NT2/D1 (cell line): ENCODE data around the gene B2M.
"Not testable (repeated sequence)": the region's sequence is repeated elsewhere in the genome, so short reads cannot be mapped to it uniquely, and the experiment has no call there.

ENCODE experiments used
- DNase-seq: peaks from one replicate; pipeline ENCODE4 v3.0.0-alpha.2; 2011; ENCODE audit warnings: low read depth, low spot score
- H3K27me3 ChIP-seq: 2 replicates; pipeline ENCODE4 v1.6.0; 2011; ENCODE audit warnings: mild to moderate bottlenecking; ENCODE audit not compliant: insufficient read length, insufficient read depth
- H3K36me3 ChIP-seq: 2 replicates; pipeline ENCODE4 v1.6.1; 2011; ENCODE audit warnings: mild to moderate bottlenecking, low read length, mixed read lengths; ENCODE audit not compliant: insufficient read depth, insufficient read length
- H3K4me1 ChIP-seq: 2 replicates; pipeline ENCODE4 v1.5.1; 2011; ENCODE audit not compliant: insufficient read depth, insufficient read length
- H3K4me3 ChIP-seq: 2 replicates; pipeline ENCODE4 v1.5.1; 2011; ENCODE audit warnings: low read depth; ENCODE audit not compliant: insufficient read length
- H3K9ac ChIP-seq: 2 replicates; pipeline ENCODE4 v1.6.0; 2011; ENCODE audit warnings: low read depth; ENCODE audit not compliant: insufficient read length
- H3K9me3 ChIP-seq: 2 replicates; pipeline ENCODE4 v1.5.1; 2011; ENCODE audit warnings: mild to moderate bottlenecking, low read length; ENCODE audit not compliant: insufficient read depth
- SUZ12 ChIP-seq: IDR thresholded peaks from 2 replicates; pipeline ENCODE4 v1.6.1; 2011; ENCODE audit not compliant: insufficient read length, insufficient read depth; ENCODE audit errors: extremely low read depth
- YY1 ChIP-seq: IDR thresholded peaks from 2 replicates; pipeline ENCODE4 v1.6.1; 2011; ENCODE audit not compliant: insufficient read length, insufficient read depth
- ZNF274 ChIP-seq: IDR thresholded peaks from 2 replicates; pipeline ENCODE4 v1.6.1; 2011; ENCODE audit warnings: mild to moderate bottlenecking, low read depth, low read length

The B2M gene

GRCh38 chr15:44715797-44716334 is 4.5 kb downstream of the B2M start:
- no peak for DNase-seq
- no peaks in the 10 kb centered on the region for H3K4me1 ChIP-seq
- no peak overlapping the region for H3K9ac ChIP-seq
- no peak overlapping the region for H3K4me3 ChIP-seq
- H3K27me3 ChIP-seq: no peaks in the 10 kb centered on the region
- peaks cover 39% of the 10 kb centered on the region for H3K36me3 ChIP-seq
- TF ChIP-seq SUZ12 (no peak), ZNF274 (no peak), YY1 (no peak)
- no peaks in the 10 kb centered on the region for H3K9me3 ChIP-seq

- DNase-seq: no peak
- no peak overlapping the region for H3K9ac ChIP-seq
- no peaks in the 10 kb centered on the region for H3K4me1 ChIP-seq
- no peaks in the 10 kb centered on the region for H3K27me3 ChIP-seq
- H3K4me3 ChIP-seq: no peak overlapping the region
- H3K9me3 ChIP-seq: no peaks in the 10 kb centered on the region
- H3K36me3 ChIP-seq: peaks cover 39% of the 10 kb centered on the region
- TF ChIP-seq ZNF274: no peak
- TF ChIP-seq SUZ12: no peak
- TF ChIP-seq YY1: no peak
Observed at GRCh38 chr15:44716983-44717602, 5.8 kb downstream of the B2M start.

DNA sequence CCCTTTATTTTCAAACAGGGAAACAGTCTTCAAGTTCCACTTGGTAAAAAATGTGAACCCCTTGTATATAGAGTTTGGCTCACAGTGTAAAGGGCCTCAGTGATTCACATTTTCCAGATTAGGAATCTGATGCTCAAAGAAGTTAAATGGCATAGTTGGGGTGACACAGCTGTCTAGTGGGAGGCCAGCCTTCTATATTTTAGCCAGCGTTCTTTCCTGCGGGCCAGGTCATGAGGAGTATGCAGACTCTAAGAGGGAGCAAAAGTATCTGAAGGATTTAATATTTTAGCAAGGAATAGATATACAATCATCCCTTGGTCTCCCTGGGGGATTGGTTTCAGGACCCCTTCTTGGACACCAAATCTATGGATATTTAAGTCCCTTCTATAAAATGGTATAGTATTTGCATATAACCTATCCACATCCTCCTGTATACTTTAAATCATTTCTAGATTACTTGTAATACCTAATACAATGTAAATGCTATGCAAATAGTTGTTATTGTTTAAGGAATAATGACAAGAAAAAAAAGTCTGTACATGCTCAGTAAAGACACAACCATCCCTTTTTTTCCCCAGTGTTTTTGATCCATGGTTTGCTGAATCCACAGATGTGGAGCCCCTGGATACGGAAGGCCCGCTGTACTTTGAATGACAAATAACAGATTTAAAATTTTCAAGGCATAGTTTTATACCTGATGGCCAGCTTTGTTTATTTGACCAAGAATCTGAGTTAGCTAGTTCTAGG is 7.0 kb downstream of the B2M start:
- no peak overlapping the region for H3K9ac ChIP-seq
- no peaks in the 10 kb centered on the region for H3K27me3 ChIP-seq
- DNase-seq: no peak
- no peaks in the 10 kb centered on the region for H3K9me3 ChIP-seq
- H3K36me3 ChIP-seq: peaks cover 39% of the 10 kb centered on the region
- TF ChIP-seq YY1 (no peak), ZNF274 (no peak), SUZ12 (no peak)
- H3K4me3 ChIP-seq: no peak overlapping the region
- H3K4me1 ChIP-seq: no peaks in the 10 kb centered on the region

- H3K9me3 ChIP-seq: no peaks in the 10 kb centered on the region
- no peak for TF ChIP-seq ZNF274
- no peak for TF ChIP-seq YY1
- no peak for TF ChIP-seq SUZ12
- DNase-seq: no peak
- no peaks in the 10 kb centered on the region for H3K27me3 ChIP-seq
- no peak overlapping the region for H3K4me3 ChIP-seq
- no peaks in the 10 kb centered on the region for H3K4me1 ChIP-seq
- H3K36me3 ChIP-seq: peaks cover 39% of the 10 kb centered on the region
- no peak overlapping the region for H3K9ac ChIP-seq
Observed at GRCh38 chr15:44718927-44719292, 7.6 kb downstream of the B2M start.

GRCh38 chr15:44719293-44719999 is 8.1 kb downstream of the B2M start:
- Histone ChIP-seq H3K9ac (no peak overlapping the region), H3K4me1 (no peaks in the 10 kb centered on the region), H3K4me3 (no peak overlapping the region), H3K9me3 (no peaks in the 10 kb centered on the region), H3K27me3 (no peaks in the 10 kb centered on the region), H3K36me3 (peaks cover 39% of the 10 kb centered on the region)
- no peak for TF ChIP-seq YY1
- DNase-seq: no peak

GRCh38 chr15:44720000-44720435 is 8.7 kb downstream of the B2M start:
- H3K36me3 ChIP-seq: peaks cover 36% of the 10 kb centered on the region
- H3K9me3 ChIP-seq, H3K4me1 ChIP-seq, H3K9ac ChIP-seq, H3K4me3 ChIP-seq, DNase-seq, H3K27me3 ChIP-seq: not testable (repeated sequence)

- H3K27me3 ChIP-seq: no peaks in the 10 kb centered on the region
- peaks cover 30% of the 10 kb centered on the region for H3K36me3 ChIP-seq
- H3K4me3 ChIP-seq: no peak overlapping the region
- H3K9me3 ChIP-seq: no peaks in the 10 kb centered on the region
- no peak overlapping the region for H3K9ac ChIP-seq
- no peak for DNase-seq
- TF ChIP-seq YY1: no peak
- TF ChIP-seq SUZ12: no peak
- TF ChIP-seq ZNF274: no peak
- H3K4me1 ChIP-seq: no peaks in the 10 kb centered on the region
Observed at GRCh38 chr15:44720460-44721176, 9.3 kb downstream of the B2M start.
